CD4-positive, alpha-beta T cell (primary cell): ENCODE results near the gene C11orf52. TPM values are rescaled to one million over a fixed set of nuclear protein-coding genes. Genes with fewer than 3 reads are reported as not detected.
"Not testable (repeated sequence)": the region's sequence is repeated elsewhere in the genome, so short reads cannot be mapped to it uniquely, and the experiment has no call there.

Experiments used
- ATAC-seq: fragments of 200-7000 bp; cut with Tn5 transposase; one replicate; pipeline ENCODE4 v1.10.0; 2022; ENCODE audit warnings: mild to moderate bottlenecking; ENCODE audit not compliant: poor library complexity
- CTCF ChIA-PET: fragments of 350-600 bp; sonication (Branson Sonifier 250); formaldehyde crosslinking; loops from one replicate; lab custom pipeline; 2021; ENCODE audit warnings: antibody characterized with exemption, inconsistent platforms; lab: Charles Lee
- POLR2A ChIA-PET: fragments of 350-600 bp; sonication (Branson Sonifier 250); formaldehyde crosslinking; loops from one replicate; lab custom pipeline; 2021; ENCODE audit warnings: antibody characterized with exemption, inconsistent platforms; lab: Charles Lee
- DNase-seq, 14 experiments: peaks; one replicate each; pipeline ENCODE4 v3.0.0-alpha.2; 2013 to 2020; ENCODE audit warnings: mixed read lengths in 2 of 14
- H3K27ac ChIP-seq, 2 donors: one replicate each; pipeline versions ENCODE4 v1.5.1 to v1.7.0; 2013; ENCODE audit warnings: low read length in 2 of 2, low read depth in 1 of 2, mild to moderate bottlenecking in 1 of 2
- H3K27me3 ChIP-seq, 2 experiments: 1 replicate in 1 of 2; 2 replicates in 1 of 2; pipeline versions ENCODE4 v1.6.1 to v1.7.0; 2013; ENCODE audit warnings: low read length in 2 of 2, control low read depth in 1 of 2, mild to moderate bottlenecking in 1 of 2, moderate library complexity in 1 of 2; ENCODE audit not compliant: insufficient read depth in 2 of 2, control insufficient read depth in 1 of 2
- H3K36me3 ChIP-seq: one replicate; pipeline ENCODE4 v1.6.1; 2013; ENCODE audit warnings: low read length, control low read depth; ENCODE audit not compliant: insufficient read depth
- H3K4me1 ChIP-seq: one replicate; pipeline ENCODE4 v1.6.1; 2013; ENCODE audit warnings: low read length, control low read depth; ENCODE audit not compliant: insufficient read depth
- H3K4me3 ChIP-seq: one replicate; pipeline ENCODE4 v1.5.1; 2013; ENCODE audit warnings: mild to moderate bottlenecking, low read length, moderate library complexity
- H3K9me3 ChIP-seq, 2 experiments: 1 replicate in 1 of 2; 2 replicates in 1 of 2; pipeline versions ENCODE4 v1.6.1 to v1.7.0; 2013; ENCODE audit warnings: low read length in 2 of 2, mild to moderate bottlenecking in 2 of 2, control low read depth in 1 of 2, moderate library complexity in 1 of 2; ENCODE audit not compliant: control insufficient read depth in 1 of 2, insufficient read depth in 1 of 2
- H3K27ac Mint-ChIP-seq: one replicate; pipeline ENCODE4 v1.8.0; 2020; ENCODE audit warnings: mixed read lengths
- H3K27me3 Mint-ChIP-seq: one replicate; pipeline ENCODE4 v1.8.0; 2021; ENCODE audit warnings: mixed read lengths
- H3K36me3 Mint-ChIP-seq: one replicate; pipeline ENCODE4 v1.8.0; 2021; ENCODE audit warnings: low read depth, mixed read lengths
- H3K4me1 Mint-ChIP-seq: one replicate; pipeline ENCODE4 v1.8.0; 2021; ENCODE audit warnings: low read depth, mixed read lengths
- H3K4me3 Mint-ChIP-seq: one replicate; pipeline ENCODE4 v1.8.0; 2020; ENCODE audit warnings: mild to moderate bottlenecking, mixed read lengths
- H3K9me3 Mint-ChIP-seq: one replicate; pipeline ENCODE4 v1.8.0; 2020; ENCODE audit warnings: mixed read lengths
- intact Hi-C, 2 experiments: fragments of 100-400 bp; cut with DNase I in 1 of 2; cut with micrococcal nuclease in 1 of 2; formaldehyde crosslinking; loops; one replicate each; pipeline versions ENCODE4 v1.15.1 to v1.9.0; 2023 to 2025; cut with DNase I, micrococcal nuclease
- total RNA-seq, 174 experiments: library from RNA in 2 of 174; stranded (reverse) in 2 of 174; gene quantifications; one replicate each; pipeline ENCODE4 v1.2.3 and lab custom pipeline; 2021 to 2026
- TF ChIP-seq, protein P1 (sequence below): fragments of 200-600 bp; IDR thresholded peaks from one replicate; pipeline ENCODE4 v1.8.0; 2022; ENCODE audit warnings: antibody characterized with exemption, mild to moderate bottlenecking

Gene C11orf52
- total RNA-seq, 2 experiments from 2014 or later, result not detected

GRCh38 chr11:111930472-111930871 lies 11.8 kb downstream of the C11orf52 start:
- Histone ChIP-seq H3K4me1 (peaks cover 24% of the 10 kb centered on the region), H3K9me3 (no peaks in the 10 kb centered on the region), H3K36me3 (no peaks in the 10 kb centered on the region), H3K4me3 (no peak overlapping the region), H3K27me3 (no peaks in the 10 kb centered on the region), H3K27ac (no peak overlapping the region)
- ATAC-seq (no peak), DNase-seq (no peak)
- ChIA-PET CTCF (interaction anchor here (3.0 kb wide), 1 partner anchor 52 kb away, joined by 12 read pairs; no protein-coding TSS in a partner anchor), POLR2A (no interaction called here)
- TF ChIP-seq, protein P1, sequence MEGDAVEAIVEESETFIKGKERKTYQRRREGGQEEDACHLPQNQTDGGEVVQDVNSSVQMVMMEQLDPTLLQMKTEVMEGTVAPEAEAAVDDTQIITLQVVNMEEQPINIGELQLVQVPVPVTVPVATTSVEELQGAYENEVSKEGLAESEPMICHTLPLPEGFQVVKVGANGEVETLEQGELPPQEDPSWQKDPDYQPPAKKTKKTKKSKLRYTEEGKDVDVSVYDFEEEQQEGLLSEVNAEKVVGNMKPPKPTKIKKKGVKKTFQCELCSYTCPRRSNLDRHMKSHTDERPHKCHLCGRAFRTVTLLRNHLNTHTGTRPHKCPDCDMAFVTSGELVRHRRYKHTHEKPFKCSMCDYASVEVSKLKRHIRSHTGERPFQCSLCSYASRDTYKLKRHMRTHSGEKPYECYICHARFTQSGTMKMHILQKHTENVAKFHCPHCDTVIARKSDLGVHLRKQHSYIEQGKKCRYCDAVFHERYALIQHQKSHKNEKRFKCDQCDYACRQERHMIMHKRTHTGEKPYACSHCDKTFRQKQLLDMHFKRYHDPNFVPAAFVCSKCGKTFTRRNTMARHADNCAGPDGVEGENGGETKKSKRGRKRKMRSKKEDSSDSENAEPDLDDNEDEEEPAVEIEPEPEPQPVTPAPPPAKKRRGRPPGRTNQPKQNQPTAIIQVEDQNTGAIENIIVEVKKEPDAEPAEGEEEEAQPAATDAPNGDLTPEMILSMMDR, result no peak
- Mint-ChIP-seq H3K9me3 (no peaks in the 10 kb centered on the region), H3K27ac (no peak overlapping the region), H3K4me1 (peaks cover 27% of the 10 kb centered on the region), H3K36me3 (no peaks in the 10 kb centered on the region), H3K27me3 (no peaks in the 10 kb centered on the region), H3K4me3 (no peak overlapping the region)
- intact Hi-C loops, result no loop called here

- H3K4me3 Mint-ChIP-seq, result no peak overlapping the region
- POLR2A ChIA-PET, result no interaction called here
Measured at GRCh38 chr11:111932611-111932950, 13.9 kb downstream of the C11orf52 start.

GRCh38 chr11:111933176-111933575 lies 14.5 kb downstream of the C11orf52 start:
- H3K4me3 ChIP-seq, H3K27ac Mint-ChIP-seq, H3K27me3 ChIP-seq, intact Hi-C loops, ATAC-seq, H3K36me3 ChIP-seq, CTCF ChIA-PET, H3K9me3 ChIP-seq, H3K9me3 Mint-ChIP-seq, DNase-seq, H3K27ac ChIP-seq, H3K27me3 Mint-ChIP-seq, H3K4me3 Mint-ChIP-seq, H3K36me3 Mint-ChIP-seq, POLR2A ChIA-PET: not testable (repeated sequence)
- peaks cover 24% of the 10 kb centered on the region for H3K4me1 ChIP-seq
- H3K4me1 Mint-ChIP-seq, result peaks cover 29% of the 10 kb centered on the region

More at GRCh38 chr11:111932611-111932950, 13.9 kb downstream of the C11orf52 start:
- Histone ChIP-seq H3K27ac (no peak overlapping the region), H3K4me3 (no peak overlapping the region), H3K27me3 (no peaks in the 10 kb centered on the region), H3K9me3 (no peaks in the 10 kb centered on the region), H3K36me3 (no peaks in the 10 kb centered on the region), H3K4me1 (peaks cover 22% of the 10 kb centered on the region)
- no peaks in the 10 kb centered on the region for H3K9me3 Mint-ChIP-seq
- H3K27me3 Mint-ChIP-seq, result no peaks in the 10 kb centered on the region
- H3K4me1 Mint-ChIP-seq, result peaks cover 24% of the 10 kb centered on the region
- intact Hi-C loops, result loop anchor here in 1 of 2 experiments (1.0 kb wide), 1 partner anchor 49 kb away; no protein-coding TSS in a partner anchor
- TF ChIP-seq, protein P1, result no peak
- no peaks in the 10 kb centered on the region for H3K36me3 Mint-ChIP-seq
- DNase-seq (no peak), ATAC-seq (no peak)
- H3K27ac Mint-ChIP-seq, result no peak overlapping the region
- CTCF ChIA-PET, result interaction anchor here (0.6 to 3.0 kb wide), 4 partner anchors 9 to 315 kb away, joined by 3 to 12 read pairs (median 6); no protein-coding TSS in a partner anchor

GRCh38 chr11:111933872-111934271 lies 15.2 kb downstream of the C11orf52 start:
- H3K27me3 Mint-ChIP-seq, result no peaks in the 10 kb centered on the region
- H3K27ac Mint-ChIP-seq, result no peak overlapping the region
- Histone ChIP-seq H3K27ac (no peak overlapping the region), H3K36me3 (no peaks in the 10 kb centered on the region), H3K27me3 (no peaks in the 10 kb centered on the region), H3K4me3 (no peak overlapping the region), H3K4me1 (peaks cover 31% of the 10 kb centered on the region), H3K9me3 (no peaks in the 10 kb centered on the region)
- H3K9me3 Mint-ChIP-seq, result no peaks in the 10 kb centered on the region
- ChIA-PET CTCF (interaction anchor here (1.0 kb wide), 1 partner anchor 48 kb away, joined by 3 read pairs; no protein-coding TSS in a partner anchor), POLR2A (no interaction called here)
- ATAC-seq (no peak), DNase-seq (no peak)
- no peak overlapping the region for H3K4me3 Mint-ChIP-seq
- TF ChIP-seq, protein P1, result no peak
- intact Hi-C loops, result no loop called here
- no peaks in the 10 kb centered on the region for H3K36me3 Mint-ChIP-seq
- peaks cover 36% of the 10 kb centered on the region for H3K4me1 Mint-ChIP-seq
